Activated naive CD8-positive, alpha-beta T cell treated with anti-CD3 and anti-CD28 coated beads for 36 hours (primary cell): Measurements from ENCODE around the gene GUCY1A1. TPM values are rescaled to one million over a fixed set of nuclear protein-coding genes. Genes with fewer than 3 reads are reported as not detected.

ENCODE experiments used
- DNase-seq: peaks from one replicate; pipeline ENCODE4 v3.0.0; 2021
- H3K27ac Mint-ChIP-seq: one replicate; pipeline ENCODE4 v1.8.0; 2022; ENCODE audit warnings: mild to moderate bottlenecking, moderate library complexity, mixed read lengths
- H3K27me3 Mint-ChIP-seq: one replicate; pipeline ENCODE4 v1.8.0; 2022; ENCODE audit warnings: mild to moderate bottlenecking, mixed read lengths
- H3K36me3 Mint-ChIP-seq: one replicate; pipeline ENCODE4 v1.8.0; 2021; ENCODE audit warnings: mild to moderate bottlenecking, mixed read lengths
- H3K4me1 Mint-ChIP-seq: one replicate; pipeline ENCODE4 v1.8.0; 2021; ENCODE audit warnings: mixed read lengths
- H3K4me3 Mint-ChIP-seq: one replicate; pipeline ENCODE4 v1.8.0; 2022; ENCODE audit warnings: mild to moderate bottlenecking, moderate library complexity, mixed read lengths
- H3K9me3 Mint-ChIP-seq: one replicate; pipeline ENCODE4 v1.8.0; 2022; ENCODE audit warnings: mixed read lengths
- total RNA-seq, 2 experiments: library from RNA; stranded (reverse); gene quantifications; one replicate each; pipeline ENCODE4 v1.2.3, GENCODE V29; 2021

The GUCY1A1 gene
- total RNA-seq, 2 experiments from 2014 or later, result 0.04 to 0.14 TPM

DNA sequence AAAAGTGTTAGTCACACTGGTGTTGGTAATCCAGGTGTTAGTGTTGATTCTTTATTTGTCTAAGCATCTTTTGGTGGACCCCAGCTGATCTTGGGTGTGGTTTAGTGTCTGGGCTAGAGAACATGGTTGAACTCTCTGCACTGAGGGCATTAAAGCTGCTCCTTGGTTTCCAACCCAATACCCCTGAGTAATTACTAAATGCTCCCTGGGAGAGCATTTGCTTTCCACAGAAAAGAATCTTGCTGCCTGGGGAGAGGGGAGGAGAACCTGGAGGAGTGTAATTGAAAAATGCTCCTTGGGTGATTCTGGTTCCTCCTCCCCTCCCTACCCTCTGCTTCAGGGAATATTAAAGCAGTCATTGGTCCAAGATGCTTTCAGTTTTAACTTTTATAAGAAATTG is 95.3 kb downstream of the GUCY1A1 start:
- no peaks in the 10 kb centered on the region for H3K36me3 Mint-ChIP-seq
- H3K27me3 Mint-ChIP-seq, result peaks cover 38% of the 10 kb centered on the region
- H3K4me3 Mint-ChIP-seq, result no peak overlapping the region

DNA sequence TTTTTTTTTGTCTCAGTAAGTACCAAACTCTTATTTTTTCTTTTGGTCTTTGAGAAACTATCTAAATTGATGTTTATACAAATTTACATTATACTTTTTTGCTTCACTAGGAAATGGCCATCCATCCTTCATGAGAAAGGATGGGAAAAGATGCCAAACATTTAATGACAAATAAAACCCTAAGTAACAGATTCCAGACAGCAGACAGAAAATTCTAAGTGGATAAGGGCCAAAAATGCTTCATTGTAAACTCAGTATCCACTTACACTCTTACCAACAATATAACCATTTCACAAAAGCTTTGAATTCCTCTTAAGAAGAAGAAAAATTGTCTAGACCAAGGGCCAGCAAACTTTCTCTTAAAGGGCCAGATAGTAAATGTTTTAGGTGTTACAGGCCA is 95.7 kb downstream of the GUCY1A1 start:
- Mint-ChIP-seq H3K36me3 (no peaks in the 10 kb centered on the region), H3K27ac (no peak overlapping the region), H3K4me1 (peaks cover 8% of the 10 kb centered on the region), H3K4me3 (no peak overlapping the region), H3K27me3 (peaks cover 38% of the 10 kb centered on the region), H3K9me3 (no peaks in the 10 kb centered on the region)
- no peak for DNase-seq

More for the DNA sequence above, 95.3 kb downstream of the GUCY1A1 start:
- peaks cover 8% of the 10 kb centered on the region for H3K4me1 Mint-ChIP-seq
- DNase-seq, result no peak
- H3K27ac Mint-ChIP-seq, result no peak overlapping the region
- no peaks in the 10 kb centered on the region for H3K9me3 Mint-ChIP-seq

GRCh38 chr4:155763551-155763950 is 96.9 kb downstream of the GUCY1A1 start:
- no peak for DNase-seq
- Mint-ChIP-seq H3K4me3 (no peak overlapping the region), H3K27me3 (peaks cover 27% of the 10 kb centered on the region), H3K4me1 (peaks cover 7% of the 10 kb centered on the region), H3K9me3 (no peaks in the 10 kb centered on the region), H3K36me3 (no peaks in the 10 kb centered on the region), H3K27ac (no peak overlapping the region)

GRCh38 chr4:155765149-155765548 is 98.5 kb downstream of the GUCY1A1 start:
- Mint-ChIP-seq H3K27ac (no peak overlapping the region), H3K27me3 (peaks cover 25% of the 10 kb centered on the region)

GRCh38 chr4:155766622-155767021 is 100.0 kb downstream of the GUCY1A1 start:
- Mint-ChIP-seq H3K9me3 (no peaks in the 10 kb centered on the region), H3K27ac (no peak overlapping the region), H3K4me3 (no peak overlapping the region), H3K27me3 (peaks cover 17% of the 10 kb centered on the region), H3K36me3 (no peaks in the 10 kb centered on the region), H3K4me1 (peaks cover 4% of the 10 kb centered on the region)
- no peak for DNase-seq

More at GRCh38 chr4:155765149-155765548, 98.5 kb downstream of the GUCY1A1 start:
- Mint-ChIP-seq H3K36me3 (no peaks in the 10 kb centered on the region), H3K9me3 (no peaks in the 10 kb centered on the region), H3K4me3 (no peak overlapping the region), H3K4me1 (peaks cover 4% of the 10 kb centered on the region)
- no peak for DNase-seq

GRCh38 chr4:155768370-155768769 is 101.7 kb downstream of the GUCY1A1 start:
- Mint-ChIP-seq H3K4me3 (no peak overlapping the region), H3K27me3 (peaks cover 16% of the 10 kb centered on the region), H3K9me3 (no peaks in the 10 kb centered on the region), H3K36me3 (no peaks in the 10 kb centered on the region), H3K4me1 (peaks cover 2% of the 10 kb centered on the region), H3K27ac (no peak overlapping the region)
- no peak for DNase-seq

GRCh38 chr4:155769090-155769489 is 102.4 kb downstream of the GUCY1A1 start:
- Mint-ChIP-seq H3K4me1 (no peaks in the 10 kb centered on the region), H3K27ac (no peak overlapping the region), H3K27me3 (peaks cover 16% of the 10 kb centered on the region), H3K9me3 (no peaks in the 10 kb centered on the region), H3K36me3 (no peaks in the 10 kb centered on the region), H3K4me3 (no peak overlapping the region)
- no peak for DNase-seq

DNA sequence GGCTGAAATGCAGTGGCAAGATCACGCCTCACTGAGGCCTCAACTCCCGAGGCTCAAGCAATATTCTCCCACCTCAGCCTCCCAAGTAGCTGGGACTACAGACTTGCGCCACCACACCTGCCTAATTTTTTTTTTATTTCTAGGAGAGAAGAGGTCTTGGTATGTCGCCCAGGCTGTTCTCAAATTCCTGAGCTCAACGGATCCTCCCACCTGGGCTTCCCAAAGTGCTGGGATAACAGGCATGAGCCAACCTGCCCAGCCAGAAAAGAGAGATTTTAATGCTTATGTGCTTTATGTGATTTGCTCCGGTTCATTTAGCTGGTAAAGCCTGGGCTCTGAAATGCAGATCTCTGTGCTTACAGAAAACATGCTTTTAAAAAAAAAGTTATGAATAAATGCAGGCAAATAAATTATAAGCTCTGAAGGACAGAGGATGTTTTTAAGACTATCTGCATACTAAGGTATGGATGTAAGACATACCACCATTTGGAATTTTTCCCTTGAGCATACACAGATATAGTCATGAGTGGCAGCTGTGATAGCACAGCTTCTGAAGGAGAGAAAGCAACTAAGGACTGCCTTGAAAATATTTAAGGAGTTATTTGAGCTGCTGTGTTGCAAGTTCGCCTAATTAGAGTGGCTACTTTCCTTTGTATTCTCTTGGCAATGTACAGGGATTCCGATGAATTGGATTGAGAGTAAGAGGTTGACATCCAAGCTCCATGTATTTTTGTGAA is 106.0 kb downstream of the GUCY1A1 start:
- Mint-ChIP-seq H3K4me1 (no peaks in the 10 kb centered on the region), H3K4me3 (no peak overlapping the region), H3K36me3 (no peaks in the 10 kb centered on the region), H3K9me3 (no peaks in the 10 kb centered on the region), H3K27me3 (peaks cover 9% of the 10 kb centered on the region), H3K27ac (no peak overlapping the region)
- no peak for DNase-seq

GRCh38 chr4:155773196-155773800 is 106.7 kb downstream of the GUCY1A1 start:
- Mint-ChIP-seq H3K27me3 (peaks cover 9% of the 10 kb centered on the region), H3K4me1 (no peaks in the 10 kb centered on the region), H3K27ac (no peak overlapping the region), H3K36me3 (no peaks in the 10 kb centered on the region), H3K4me3 (no peak overlapping the region), H3K9me3 (no peaks in the 10 kb centered on the region)
- DNase-seq, result no peak

GRCh38 chr4:155774033-155774432 is 107.4 kb downstream of the GUCY1A1 start:
- Mint-ChIP-seq H3K4me3 (no peak overlapping the region), H3K27me3 (peaks cover 9% of the 10 kb centered on the region), H3K27ac (no peak overlapping the region), H3K36me3 (no peaks in the 10 kb centered on the region), H3K9me3 (no peaks in the 10 kb centered on the region), H3K4me1 (no peaks in the 10 kb centered on the region)
- DNase-seq, result no peak

GRCh38 chr4:155777971-155778735 is 111.5 kb downstream of the GUCY1A1 start:
- no peaks in the 10 kb centered on the region for H3K4me1 Mint-ChIP-seq
- H3K4me3 Mint-ChIP-seq, result no peak overlapping the region
- no peak for DNase-seq
- H3K36me3 Mint-ChIP-seq, result no peaks in the 10 kb centered on the region
- H3K9me3 Mint-ChIP-seq, result no peaks in the 10 kb centered on the region
- H3K27ac Mint-ChIP-seq, result no peak overlapping the region
- H3K27me3 Mint-ChIP-seq, result peaks cover 4% of the 10 kb centered on the region

DNA sequence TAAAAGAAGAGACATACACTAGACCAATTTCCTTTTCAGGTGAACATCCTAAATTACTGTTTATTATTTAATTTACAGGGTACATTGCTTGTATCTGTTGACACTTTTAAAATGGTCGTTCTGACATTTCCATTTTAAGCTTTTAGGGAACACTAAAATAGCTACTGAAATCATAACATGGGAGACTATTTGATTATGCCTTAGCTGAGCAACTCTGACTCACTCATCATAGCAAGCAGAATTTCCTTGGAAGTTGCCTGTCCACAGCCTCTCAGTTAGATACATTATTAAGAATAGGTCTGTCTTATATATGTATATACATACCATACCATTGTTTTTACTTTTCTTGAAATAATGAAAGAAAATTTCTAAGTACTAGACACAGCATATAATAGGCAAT is 114.1 kb downstream of the GUCY1A1 start:
- Mint-ChIP-seq H3K4me1 (no peaks in the 10 kb centered on the region), H3K36me3 (no peaks in the 10 kb centered on the region), H3K27ac (no peak overlapping the region), H3K27me3 (peaks cover 4% of the 10 kb centered on the region), H3K9me3 (no peaks in the 10 kb centered on the region), H3K4me3 (no peak overlapping the region)
- no peak for DNase-seq

GRCh38 chr4:155781249-155781831 is 114.7 kb downstream of the GUCY1A1 start:
- DNase-seq, result no peak
- no peaks in the 10 kb centered on the region for H3K9me3 Mint-ChIP-seq
- no peak overlapping the region for H3K27ac Mint-ChIP-seq
- H3K4me3 Mint-ChIP-seq, result no peak overlapping the region
- no peaks in the 10 kb centered on the region for H3K36me3 Mint-ChIP-seq
- H3K27me3 Mint-ChIP-seq, result peaks cover 4% of the 10 kb centered on the region
- H3K4me1 Mint-ChIP-seq, result no peaks in the 10 kb centered on the region
